T-helper 1 cell (primary cell): ENCODE measurements around the gene GDAP2.
"Not testable (repeated sequence)": the region's sequence is repeated elsewhere in the genome, so short reads cannot be mapped to it uniquely, and the experiment has no call there.

Experiments
- DNase-seq, 5 donors: peaks; one replicate each; pipeline ENCODE4 v3.0.0-alpha.2; 2012 to 2020

GDAP2 gene

DNA sequence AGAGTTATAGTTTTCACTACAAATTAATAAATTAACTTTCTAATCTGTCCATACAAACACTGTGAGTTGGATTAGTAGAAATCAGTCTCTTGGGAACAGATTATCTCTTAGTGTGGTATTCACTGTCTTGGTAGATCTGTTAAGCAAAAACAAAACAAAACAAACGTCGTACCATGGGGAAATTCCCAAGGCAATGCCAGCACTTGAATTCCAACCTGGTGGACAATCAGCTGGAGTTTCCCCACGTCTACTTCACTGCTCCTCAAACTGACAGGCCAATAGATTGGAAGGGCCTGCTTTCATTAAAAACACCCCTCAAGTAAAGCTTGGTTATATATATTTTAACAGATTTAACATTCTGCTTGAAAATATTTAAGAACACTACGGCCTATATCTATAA, 31.9 kb downstream of the GDAP2 start:
- no peak for DNase-seq

DNA sequence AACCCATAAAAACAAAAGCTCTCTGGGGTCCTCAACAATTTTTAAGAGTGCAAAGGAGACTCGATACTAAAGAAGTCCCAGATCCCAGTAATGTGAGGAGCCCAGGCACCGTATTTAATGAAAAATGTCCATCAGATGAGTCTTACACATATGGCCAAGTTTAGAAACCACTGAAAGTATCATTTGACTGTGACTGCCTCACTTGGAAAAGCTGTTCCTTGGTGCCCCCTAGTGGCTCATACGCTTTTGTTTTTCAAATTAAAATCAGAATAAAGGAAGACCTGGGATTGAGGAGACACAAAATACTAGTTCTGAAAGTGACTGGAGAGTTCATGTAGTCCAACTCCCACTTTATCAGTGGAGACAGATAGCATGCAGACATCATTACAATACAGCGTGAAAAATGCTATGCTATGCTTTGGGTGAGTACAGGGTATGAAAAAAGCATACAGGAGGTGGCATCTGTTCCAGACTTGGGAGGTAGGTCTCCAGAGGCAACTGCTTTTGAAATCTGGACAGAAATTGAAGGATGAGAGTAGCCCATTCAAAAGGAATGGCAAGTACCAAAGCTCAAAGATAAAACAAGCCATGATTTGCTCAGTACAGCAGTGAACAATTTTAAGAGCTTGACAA, 33.8 kb downstream of the GDAP2 start:
- DNase-seq = peak; percentile 7 to 71 (median 46)

DNA sequence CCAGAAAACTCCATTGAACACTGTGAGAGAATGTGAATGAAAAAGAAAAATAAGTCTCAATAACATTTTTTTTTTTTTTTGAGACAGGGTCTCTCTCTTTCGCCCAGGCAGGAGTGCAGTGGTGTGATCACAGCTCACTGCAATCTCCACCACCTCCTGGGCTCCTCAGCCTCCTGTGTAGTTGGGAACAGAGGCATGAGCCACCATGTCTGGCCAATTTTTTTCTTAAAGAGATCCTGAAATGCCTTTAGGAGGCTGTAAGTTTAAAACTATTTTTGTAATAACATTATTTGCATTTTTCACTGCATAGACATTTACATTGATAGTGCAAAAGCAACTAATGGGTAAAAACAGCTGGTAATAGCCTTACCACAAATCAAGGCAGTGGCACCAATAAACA, 35.3 kb downstream of the GDAP2 start:
- no peak for DNase-seq

DNA sequence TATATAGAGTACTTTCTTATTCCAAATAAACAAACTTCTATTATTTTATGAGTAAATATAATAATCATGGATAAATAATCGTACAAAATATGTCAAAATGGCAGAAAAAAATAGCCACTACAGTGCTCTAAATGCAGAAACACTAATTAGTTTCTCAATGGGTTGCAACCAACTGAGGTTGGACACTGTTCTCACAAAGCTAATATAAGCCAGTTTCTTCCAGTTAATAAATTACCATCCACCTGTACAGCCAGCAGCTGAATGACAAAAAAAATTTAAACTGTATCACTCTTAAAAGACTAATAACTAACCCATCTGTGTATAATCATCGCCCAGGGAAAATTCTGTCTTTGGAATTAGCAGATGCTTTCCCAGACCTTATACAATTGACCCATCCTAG, 36.9 kb downstream of the GDAP2 start:
- DNase-seq = no peak

DNA sequence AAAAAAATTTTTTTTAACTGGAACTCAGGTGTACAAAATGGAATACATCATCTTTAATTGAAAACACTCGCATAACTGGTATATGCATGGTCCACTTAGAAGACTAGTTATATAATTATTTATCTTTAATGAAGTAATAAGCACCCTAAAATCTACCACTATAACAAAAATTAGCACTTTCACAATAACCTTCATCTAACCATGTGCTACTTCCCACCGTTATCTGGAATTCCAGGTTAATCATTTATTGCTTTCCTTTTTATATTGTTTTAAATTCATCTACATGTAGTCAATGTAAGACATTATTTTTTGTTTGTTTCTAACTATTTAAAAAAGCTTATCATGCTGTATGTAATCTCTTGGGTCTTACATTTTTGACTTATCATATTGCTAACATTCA, 39.0 kb downstream of the GDAP2 start:
- no peak for DNase-seq

DNA sequence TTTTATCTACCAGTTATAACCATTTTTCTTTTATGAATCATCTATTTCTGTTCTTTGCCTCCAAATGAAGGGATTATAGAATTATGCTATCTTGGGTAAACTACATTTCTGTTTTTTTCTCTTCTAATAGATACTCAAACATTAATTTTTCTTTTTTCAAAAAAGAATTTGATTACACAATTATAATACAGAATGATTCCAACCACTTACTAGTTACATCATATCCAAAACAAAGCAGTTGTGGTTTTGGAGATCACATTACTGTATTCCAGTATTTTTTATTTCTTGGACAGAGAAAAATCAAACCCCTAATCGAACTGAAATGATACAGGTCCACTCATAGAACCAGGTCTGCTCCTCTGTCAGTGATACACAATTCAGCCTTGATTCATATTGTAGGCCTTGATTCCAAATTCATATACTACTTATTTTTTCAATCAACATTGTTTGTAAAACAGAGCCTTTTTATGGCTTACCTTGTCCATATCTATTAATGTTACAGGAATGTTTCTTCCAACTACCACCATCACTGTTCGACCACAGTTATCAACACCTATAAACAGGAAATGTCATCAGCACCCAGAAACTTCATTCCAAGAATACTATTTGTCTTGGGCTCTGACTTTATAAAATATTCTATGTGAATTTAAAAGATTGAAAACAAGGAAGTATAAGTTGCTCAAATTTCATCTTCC, 43.2 kb downstream of the GDAP2 start:
- no peak for DNase-seq

DNA sequence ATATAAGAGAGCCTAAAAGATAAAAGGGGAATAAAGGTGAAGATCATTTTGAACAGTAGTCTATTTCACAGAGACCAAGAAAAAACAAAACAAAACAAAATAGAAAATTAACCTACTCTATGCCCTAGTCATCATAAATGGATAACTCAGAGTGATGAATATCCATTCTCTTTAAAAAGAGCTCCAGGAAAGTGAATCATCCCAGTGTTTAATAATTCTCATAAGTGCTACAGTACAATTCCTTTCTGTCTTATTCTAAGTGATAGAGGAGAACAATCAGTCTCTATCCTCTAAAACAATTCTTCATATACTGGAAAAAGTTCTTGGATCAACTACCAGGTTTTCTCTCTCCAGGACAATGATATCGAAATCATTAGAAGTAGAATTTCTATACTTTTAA, 45.8 kb downstream of the GDAP2 start:
- DNase-seq = no peak

DNA sequence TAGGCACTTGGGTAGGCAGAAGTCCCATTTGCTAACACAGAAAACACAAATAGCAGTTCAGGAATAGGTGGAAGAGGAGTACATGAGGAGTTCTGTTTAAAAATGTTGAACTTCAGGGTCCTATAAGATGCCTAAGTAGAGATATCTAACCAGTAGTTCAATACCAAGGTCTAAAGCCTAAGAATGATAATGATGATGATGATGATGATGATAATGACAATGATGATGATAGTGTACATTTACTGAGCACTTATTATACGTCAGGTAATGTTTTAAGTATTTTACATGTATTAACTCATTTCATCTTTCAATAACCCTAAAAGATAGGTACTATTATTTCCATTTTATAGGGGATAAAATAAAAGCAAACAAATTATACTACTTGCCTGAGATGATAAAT, 50.1 kb downstream of the GDAP2 start:
- DNase-seq = no peak

DNA sequence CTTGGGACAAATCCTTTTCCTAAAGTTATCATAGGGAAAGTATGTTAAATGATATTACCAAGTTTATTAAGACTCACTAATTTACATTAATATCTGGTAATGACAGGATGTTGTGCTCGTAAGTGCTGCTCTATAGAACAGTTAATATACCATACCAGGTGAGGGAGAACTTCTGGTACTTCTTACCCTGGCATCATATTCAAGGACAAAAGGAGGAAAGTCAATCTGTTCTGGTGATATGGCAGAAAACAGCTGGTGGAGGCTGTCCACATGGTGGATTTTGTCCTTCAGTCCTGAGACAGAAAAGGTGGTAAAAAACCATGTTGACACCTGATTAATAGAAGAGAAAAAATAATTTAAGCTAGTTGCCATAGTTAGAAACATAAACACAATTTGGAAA, 51.6 kb downstream of the GDAP2 start:
- DNase-seq = no peak

DNA sequence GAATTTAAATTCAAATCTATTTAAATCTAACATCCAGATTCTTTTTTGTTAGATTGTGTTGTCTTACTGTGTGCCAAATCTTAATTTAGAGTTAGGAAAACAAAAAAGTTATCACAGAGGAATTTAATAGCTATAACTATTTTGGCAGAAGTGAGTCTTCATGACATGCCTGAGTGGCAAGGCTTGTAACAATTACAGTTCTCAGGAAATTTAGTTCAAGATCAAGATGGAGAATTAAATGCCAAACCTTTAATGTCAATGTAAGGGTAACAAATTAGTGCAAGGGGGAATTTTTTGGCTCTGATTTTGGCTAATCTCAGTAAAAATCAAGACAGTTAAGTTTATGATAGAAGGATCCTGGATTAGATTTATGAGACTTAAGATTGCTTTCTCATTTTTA, 58.4 kb downstream of the GDAP2 start:
- DNase-seq = no peak

DNA sequence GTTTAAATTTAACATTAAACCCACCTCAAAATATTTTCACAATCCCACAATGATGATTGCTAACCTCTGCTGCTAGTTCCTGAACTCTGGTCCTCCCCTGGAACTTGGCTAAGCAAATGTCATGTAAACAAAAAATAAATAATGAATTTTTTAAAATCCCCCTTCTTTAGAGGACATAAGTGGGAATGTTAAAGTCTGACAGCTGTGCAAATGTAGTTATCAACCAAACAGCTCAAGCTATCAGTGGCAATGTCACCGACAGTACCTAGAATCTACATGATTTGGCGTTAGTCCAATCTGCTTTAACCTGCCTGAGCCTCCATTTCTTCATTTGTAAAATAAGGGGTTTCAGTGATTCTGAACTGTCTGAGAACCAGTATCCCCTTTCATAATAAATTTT, 67.7 kb downstream of the GDAP2 start:
- no peak for DNase-seq

DNA sequence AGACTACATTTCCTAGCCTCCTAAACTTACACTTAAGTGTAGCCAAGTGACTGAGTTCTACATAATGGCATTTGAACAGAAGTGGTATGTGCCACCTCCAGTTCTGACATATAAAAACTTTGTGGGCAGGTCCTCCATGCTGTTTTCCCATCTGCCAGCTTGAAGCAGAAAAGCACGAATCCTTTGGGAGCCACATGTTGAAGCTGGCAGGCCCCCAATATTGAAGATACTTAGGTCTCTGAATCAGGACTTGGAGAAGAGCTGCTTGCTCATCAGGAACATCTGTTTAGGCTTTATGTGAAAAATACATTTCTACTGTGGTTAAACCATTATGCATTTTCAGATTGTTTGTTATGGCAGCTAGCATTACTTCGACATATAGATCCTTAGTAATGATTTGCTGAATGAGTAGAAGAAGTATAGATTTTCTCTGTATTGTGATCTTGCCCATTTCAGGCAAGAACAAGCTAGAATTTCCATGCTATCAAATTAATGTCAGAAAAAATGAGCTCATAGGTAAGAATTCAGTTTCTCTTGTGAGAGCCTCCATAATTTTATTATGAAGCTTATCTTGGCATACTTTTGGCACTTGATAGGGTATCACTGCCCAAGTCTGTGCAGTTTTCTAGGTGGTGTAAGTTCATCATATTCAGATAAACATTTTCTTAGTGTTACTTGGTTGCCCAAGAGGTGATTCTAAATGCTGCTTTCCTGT, 68.4 kb downstream of the GDAP2 start:
- DNase-seq = no peak

DNA sequence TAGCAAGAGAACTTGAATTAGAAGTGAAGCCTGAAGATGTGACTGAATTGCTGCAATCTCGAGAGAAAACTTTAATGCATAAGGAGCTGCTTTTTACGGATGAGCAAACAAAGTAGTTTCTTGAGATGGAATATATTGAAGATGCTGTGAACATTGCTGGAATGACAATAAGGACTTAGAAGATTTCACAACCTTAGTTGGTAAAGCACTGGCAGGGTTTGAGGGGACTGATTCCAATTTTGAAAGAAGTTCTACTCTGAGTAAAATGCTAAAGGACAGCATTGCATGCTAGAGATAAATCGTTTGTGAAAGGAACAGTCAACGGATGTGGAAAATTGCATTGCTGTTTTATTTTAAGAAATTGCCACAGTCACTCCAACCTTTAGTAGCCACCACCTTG, 69.5 kb downstream of the GDAP2 start:
- DNase-seq = no peak

DNA sequence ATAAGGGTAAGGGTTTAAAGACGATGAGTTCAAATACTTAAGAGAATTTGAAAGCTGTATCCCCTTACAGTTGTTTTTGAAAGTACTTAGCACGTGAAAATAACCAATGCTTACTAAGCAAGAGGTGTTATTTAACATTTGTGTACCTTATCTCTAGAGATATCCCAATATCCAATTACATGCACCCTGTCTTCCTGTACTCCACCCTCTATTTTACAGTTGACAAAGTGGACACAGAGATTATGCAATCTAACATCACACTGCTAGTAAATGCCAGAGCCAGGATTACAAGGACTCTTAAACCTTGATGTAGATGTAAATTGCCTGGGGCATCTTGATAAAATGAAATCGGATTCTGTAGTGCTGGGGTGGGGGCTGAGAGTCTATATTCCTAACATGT, 72.0 kb downstream of the GDAP2 start:
- DNase-seq = no peak

DNA sequence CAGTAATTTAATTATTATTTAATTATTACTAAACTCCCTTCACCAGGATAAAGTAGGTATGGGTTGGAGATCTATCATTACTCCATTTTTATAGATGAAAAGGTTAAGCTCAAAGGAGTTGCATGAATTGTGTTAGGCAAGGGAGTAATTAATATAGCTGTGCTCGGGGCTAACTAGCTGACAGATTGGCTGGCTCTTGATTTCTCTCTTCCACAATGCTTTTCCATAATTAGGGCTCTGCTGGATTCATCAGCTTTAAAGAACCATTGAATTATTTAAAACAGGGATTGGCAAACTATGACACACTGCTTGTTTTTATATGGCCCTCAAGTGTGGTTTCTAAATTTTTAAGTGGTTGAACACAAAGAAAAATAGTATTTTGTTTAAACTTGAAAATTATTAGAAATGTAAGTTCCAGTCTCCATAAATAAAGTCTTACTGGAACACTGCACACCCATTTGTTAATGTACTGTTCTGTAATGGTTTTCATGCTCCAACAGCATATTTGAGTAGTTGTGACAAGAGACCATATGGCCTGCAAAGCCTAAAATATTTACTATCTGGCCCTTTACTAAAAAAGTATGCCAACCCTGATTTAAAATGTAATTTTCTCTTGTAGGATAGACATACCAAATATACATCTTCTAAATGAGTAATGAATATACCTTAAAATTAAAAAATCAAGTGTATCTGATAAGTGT, 76.4 kb downstream of the GDAP2 start:
- DNase-seq = no peak

DNA sequence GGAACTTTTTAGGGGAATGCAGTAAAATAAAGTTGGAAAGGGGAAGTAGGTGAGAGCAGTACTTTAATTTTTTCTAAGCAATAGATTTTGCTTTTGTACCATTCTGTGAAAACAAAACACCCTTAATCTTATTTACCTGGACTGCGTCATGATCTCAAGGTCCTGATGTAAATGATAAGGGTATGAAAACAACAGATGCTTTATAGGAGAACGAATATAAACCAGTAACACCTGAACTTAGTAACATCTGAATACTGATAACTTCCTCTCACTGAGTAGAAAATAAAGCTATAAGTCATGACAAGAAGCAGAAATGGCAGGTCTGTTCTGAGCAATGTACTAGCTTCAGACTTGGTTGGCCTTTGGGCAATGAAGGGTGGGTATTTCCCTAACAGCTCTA, 77.7 kb downstream of the GDAP2 start:
- DNase-seq = no peak

DNA sequence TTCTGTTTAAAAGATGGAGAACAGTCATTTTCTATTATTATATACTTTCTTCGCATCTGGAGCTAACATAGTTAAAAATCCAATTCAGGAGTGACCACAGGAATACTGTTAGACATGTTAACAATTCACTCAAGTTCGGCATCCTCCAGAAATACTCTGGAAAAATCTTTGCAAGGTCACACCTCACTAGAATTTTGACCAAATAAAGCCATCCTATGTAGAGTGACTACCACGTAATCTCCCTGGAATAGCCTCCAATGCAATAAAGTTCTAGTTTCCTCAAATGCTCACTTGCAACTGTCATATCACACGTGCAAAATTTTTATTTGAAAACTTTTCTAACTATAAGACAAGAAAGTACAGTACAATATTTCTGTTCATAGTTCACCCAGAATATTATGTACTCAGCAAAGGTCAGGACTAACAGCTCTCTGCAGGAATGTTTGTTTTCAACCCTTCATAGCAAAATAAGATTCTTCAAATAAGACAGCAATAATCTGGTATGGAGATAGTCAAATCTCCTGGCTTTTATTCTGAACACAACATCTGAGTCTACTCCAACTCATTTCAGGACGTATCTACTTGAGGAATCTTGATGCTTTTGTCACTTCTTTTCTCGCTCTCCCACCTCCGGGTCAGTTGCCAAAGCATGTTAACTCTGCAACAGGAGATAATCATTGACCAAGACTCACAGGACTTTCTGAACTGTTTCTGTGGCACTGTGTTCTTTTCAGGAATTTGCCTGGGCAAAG, 82.6 kb downstream of the GDAP2 start:
- no peak for DNase-seq

DNA sequence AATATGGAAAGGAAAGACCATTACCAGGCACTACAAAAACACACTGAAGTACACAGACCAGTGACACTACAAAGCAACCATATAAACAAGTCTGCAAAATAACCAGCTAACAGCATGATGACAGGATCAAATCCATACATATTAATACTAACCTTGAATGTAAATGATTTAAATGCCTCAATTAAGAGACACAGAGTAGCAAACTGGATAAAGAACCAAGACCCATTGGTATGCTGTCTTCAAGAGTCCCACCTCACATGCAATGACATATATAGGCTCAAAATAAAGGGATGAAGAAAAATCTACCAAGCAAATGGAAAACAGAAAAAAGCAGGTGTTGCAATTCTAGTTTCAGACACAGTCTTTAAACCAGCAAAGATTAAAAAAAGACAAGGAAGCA, 84.9 kb downstream of the GDAP2 start:
- DNase-seq = not testable (repeated sequence)

DNA sequence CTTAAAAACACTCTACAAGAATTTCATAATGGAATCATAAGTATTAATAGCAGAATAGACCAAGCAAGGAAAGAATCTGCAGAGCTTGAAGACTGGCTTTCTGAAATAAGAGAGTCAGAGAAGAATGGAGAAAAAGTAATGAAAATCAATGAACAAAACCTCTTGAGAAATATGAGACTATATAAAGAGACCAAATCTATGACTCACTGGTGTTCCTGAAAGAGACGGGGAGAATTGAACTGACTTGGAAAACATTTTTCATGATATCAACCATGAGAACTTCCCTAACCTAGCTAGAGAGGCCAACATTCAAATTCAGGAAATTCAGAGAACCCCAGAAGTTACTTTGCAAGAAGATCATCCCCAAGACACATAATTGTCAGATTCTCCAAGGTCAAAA, 85.6 kb downstream of the GDAP2 start:
- no peak for DNase-seq

DNA sequence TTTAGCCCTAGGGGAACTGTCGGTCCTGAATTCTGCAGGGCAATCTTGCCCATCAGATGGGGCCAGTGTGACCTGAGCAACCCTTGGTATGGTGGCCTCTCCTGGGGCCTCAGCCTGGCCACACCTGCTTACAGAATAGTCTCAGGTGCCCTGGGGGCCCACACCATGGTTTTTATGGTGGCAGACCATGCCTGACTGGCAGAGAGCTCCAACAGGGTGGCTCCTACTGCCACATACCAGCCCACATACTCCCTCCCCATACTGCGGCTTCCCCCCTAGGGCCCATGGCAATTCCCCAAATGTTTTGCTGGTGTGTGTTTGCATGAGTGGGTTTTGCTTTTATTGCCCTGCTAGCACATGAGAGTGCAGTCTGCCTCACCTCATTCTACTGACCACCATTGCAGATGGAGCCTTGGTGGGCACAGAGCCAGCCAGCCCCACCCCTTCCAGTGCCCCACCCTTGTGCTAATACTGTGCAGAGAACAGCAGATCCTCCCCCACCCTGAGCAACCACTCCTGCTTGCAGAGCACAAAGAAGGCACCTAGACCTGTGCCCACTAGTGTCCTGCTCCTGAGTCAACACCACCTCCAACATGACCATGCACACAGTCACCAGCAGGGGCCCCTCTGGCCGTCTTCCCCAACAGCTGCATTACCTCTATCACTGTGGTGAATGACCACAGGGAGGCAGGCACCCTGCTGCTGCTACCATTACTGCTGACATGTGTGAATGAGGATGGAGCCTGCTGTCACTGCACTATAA, 86.8 kb downstream of the GDAP2 start:
- DNase-seq = no peak

DNA sequence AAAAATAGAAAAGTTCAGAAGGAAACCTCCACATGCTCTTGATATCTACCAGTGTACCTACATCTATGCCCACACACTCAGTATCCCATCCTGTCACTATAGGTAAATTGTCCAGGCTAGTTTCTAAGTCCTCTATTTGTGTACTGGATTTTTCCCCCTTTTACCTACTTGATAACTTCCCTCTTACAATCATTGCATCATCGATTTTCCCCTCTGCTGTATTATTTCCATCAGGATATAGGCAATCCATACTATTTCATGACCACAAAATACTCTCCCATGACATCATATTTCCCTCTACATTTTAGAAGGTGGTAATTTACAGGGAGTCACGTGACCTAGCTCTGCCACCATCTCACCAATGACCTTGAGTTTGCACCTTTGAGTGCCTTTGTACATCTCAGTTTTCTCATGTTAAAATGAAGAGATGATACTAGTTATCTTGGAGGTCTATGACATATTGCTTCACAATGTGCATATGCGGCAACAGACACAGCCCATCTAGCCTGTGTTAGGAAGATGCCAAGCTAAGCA, 88.2 kb downstream of the GDAP2 start:
- no peak for DNase-seq

DNA sequence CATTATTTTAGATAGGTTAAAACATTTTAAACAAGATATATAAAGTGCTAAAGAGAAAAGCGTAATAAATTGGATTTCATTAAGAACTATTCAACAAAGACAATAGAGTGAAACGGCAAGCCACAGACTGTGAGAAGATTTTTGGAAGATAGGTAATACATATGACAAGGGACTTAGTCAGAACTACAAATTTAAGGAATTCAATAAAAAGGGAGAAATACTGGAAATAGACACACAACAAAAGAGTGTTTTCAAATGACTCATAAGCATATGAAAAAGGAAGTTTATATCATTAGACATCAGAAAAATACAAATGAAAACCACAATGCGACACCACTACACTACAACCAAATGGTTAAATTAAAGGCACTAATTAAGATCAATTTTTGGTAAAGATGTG, 90.5 kb downstream of the GDAP2 start:
- DNase-seq = no peak
